IPS-18c (cell line): Measurements from ENCODE around the gene ASAP2.

Experiments
- H3K4me3 ChIP-seq: 2 replicates; pipeline ENCODE4 v1.7.0; 2013; ENCODE audit warnings: low read depth, mild to moderate bottlenecking, low read length, moderate library complexity; ENCODE audit not compliant: insufficient read depth
- H3K9me3 ChIP-seq: one replicate; pipeline ENCODE4 v1.6.1; 2013; ENCODE audit warnings: mild to moderate bottlenecking, low read length, moderate library complexity; ENCODE audit not compliant: control insufficient read depth, insufficient read depth

Gene ASAP2

GRCh38 chr2:9178110-9178903 is 28.3 kb upstream of the ASAP2 start:
- no peaks in the 10 kb centered on the region for H3K9me3 ChIP-seq
- no peak overlapping the region for H3K4me3 ChIP-seq

GRCh38 chr2:9178904-9179571 is 27.6 kb upstream of the ASAP2 start:
- Histone ChIP-seq H3K4me3 (no peak overlapping the region), H3K9me3 (no peaks in the 10 kb centered on the region)

- Histone ChIP-seq H3K9me3 (no peaks in the 10 kb centered on the region), H3K4me3 (no peak overlapping the region)
Observed at GRCh38 chr2:9179572-9180201, 26.9 kb upstream of the ASAP2 start.

GRCh38 chr2:9184361-9184760 is 22.3 kb upstream of the ASAP2 start:
- Histone ChIP-seq H3K4me3 (no peak overlapping the region), H3K9me3 (no peaks in the 10 kb centered on the region)

GRCh38 chr2:9187620-9188214 is 18.9 kb upstream of the ASAP2 start:
- Histone ChIP-seq H3K4me3 (no peak overlapping the region), H3K9me3 (no peaks in the 10 kb centered on the region)

GRCh38 chr2:9188823-9189222 is 17.8 kb upstream of the ASAP2 start:
- H3K4me3 ChIP-seq: no peak overlapping the region
- H3K9me3 ChIP-seq: no peaks in the 10 kb centered on the region

GRCh38 chr2:9189901-9190300 is 16.7 kb upstream of the ASAP2 start:
- H3K4me3 ChIP-seq: no peak overlapping the region
- H3K9me3 ChIP-seq: no peaks in the 10 kb centered on the region

GRCh38 chr2:9191041-9191481 is 15.6 kb upstream of the ASAP2 start:
- no peak overlapping the region for H3K4me3 ChIP-seq

GRCh38 chr2:9192712-9193111 is 13.9 kb upstream of the ASAP2 start:
- Histone ChIP-seq H3K9me3 (no peaks in the 10 kb centered on the region), H3K4me3 (no peak overlapping the region)

More at GRCh38 chr2:9191041-9191481, 15.6 kb upstream of the ASAP2 start:
- no peaks in the 10 kb centered on the region for H3K9me3 ChIP-seq

GRCh38 chr2:9194352-9194751 is 12.3 kb upstream of the ASAP2 start:
- Histone ChIP-seq H3K9me3 (no peaks in the 10 kb centered on the region), H3K4me3 (no peak overlapping the region)

GRCh38 chr2:9196637-9197036 is 10.0 kb upstream of the ASAP2 start:
- no peak overlapping the region for H3K4me3 ChIP-seq
- no peaks in the 10 kb centered on the region for H3K9me3 ChIP-seq

GRCh38 chr2:9197916-9198315 is 8.7 kb upstream of the ASAP2 start:
- H3K4me3 ChIP-seq: no peak overlapping the region
- H3K9me3 ChIP-seq: no peaks in the 10 kb centered on the region

GRCh38 chr2:9199716-9200632 is 6.6 kb upstream of the ASAP2 start:
- Histone ChIP-seq H3K9me3 (no peaks in the 10 kb centered on the region), H3K4me3 (no peak overlapping the region)

- no peaks in the 10 kb centered on the region for H3K9me3 ChIP-seq
Observed at GRCh38 chr2:9200633-9201015, 6.0 kb upstream of the ASAP2 start.

GRCh38 chr2:9201185-9201891 is 5.3 kb upstream of the ASAP2 start:
- Histone ChIP-seq H3K9me3 (no peaks in the 10 kb centered on the region), H3K4me3 (no peak overlapping the region)

More at GRCh38 chr2:9200633-9201015, 6.0 kb upstream of the ASAP2 start:
- no peak overlapping the region for H3K4me3 ChIP-seq

GRCh38 chr2:9203006-9203405 is 3.6 kb upstream of the ASAP2 start:
- Histone ChIP-seq H3K9me3 (no peaks in the 10 kb centered on the region), H3K4me3 (no peak overlapping the region)
